Keratinocyte (primary cell): Measurements from ENCODE around the gene OR2T10. TPM values are rescaled to one million over a fixed set of nuclear protein-coding genes. Genes with fewer than 3 reads are reported as not detected.

ENCODE experiments used
- DNase-seq: peaks from one replicate; pipeline ENCODE4 v3.0.0-alpha.2; 2011; ENCODE audit warnings: low read depth, missing footprints, low spot score
- FAIRE-seq: peaks from 2 replicates; lab custom pipeline; 2011; peaks lifted over from hg19 to GRCh38; lab: Jason Lieb, UNC
- H2AFZ ChIP-seq: 2 replicates; pipeline ENCODE4 v1.6.0; 2012; ENCODE audit warnings: low read length, control low read depth, inconsistent platforms; ENCODE audit not compliant: control insufficient read depth
- H3K27ac ChIP-seq: 2 replicates; pipeline ENCODE4 v1.5.1; 2011; ENCODE audit warnings: low read length; ENCODE audit not compliant: control insufficient read depth, insufficient read depth
- H3K27me3 ChIP-seq: 3 replicates; pipeline ENCODE4 v1.6.0; 2011; ENCODE audit warnings: low read length; ENCODE audit not compliant: control insufficient read depth, insufficient read depth; ENCODE audit errors: extremely low read depth
- H3K36me3 ChIP-seq, 2 experiments: 2 replicates in 1 of 2; 3 replicates in 1 of 2; pipeline ENCODE4 v1.5.1; 2011; ENCODE audit warnings: low read length in 2 of 2, mild to moderate bottlenecking in 1 of 2; ENCODE audit not compliant: control insufficient read depth in 2 of 2, insufficient read depth in 2 of 2; ENCODE audit errors: extremely low read depth in 1 of 2
- H3K4me1 ChIP-seq: 3 replicates; pipeline ENCODE4 v1.5.1; 2011; ENCODE audit warnings: low read length; ENCODE audit not compliant: control insufficient read depth, insufficient read depth; ENCODE audit errors: extremely low read depth
- H3K4me2 ChIP-seq: 3 replicates; pipeline ENCODE4 v1.6.0; 2011; ENCODE audit warnings: low read depth, low read length; ENCODE audit not compliant: control insufficient read depth, insufficient read depth; ENCODE audit errors: extremely low read depth
- H3K4me3 ChIP-seq, 3 experiments: fragments of 200-600 bp in 1 of 3; sonication (generic) in 1 of 3; 2 replicates in 2 of 3; 3 replicates in 1 of 3; pipeline ENCODE4 v1.5.1; 2011 to 2016; ENCODE audit warnings: low read length in 3 of 3, mild to moderate bottlenecking in 3 of 3, control low read depth in 2 of 3, inconsistent platforms in 1 of 3, low read depth in 1 of 3, mixed read lengths in 1 of 3, mixed run types in 1 of 3, moderate library complexity in 1 of 3; ENCODE audit not compliant: control insufficient read depth in 2 of 3, insufficient read depth in 2 of 3; ENCODE audit errors: extremely low read depth in 1 of 3
- H3K79me2 ChIP-seq: 2 replicates; pipeline ENCODE4 v1.6.0; 2012; ENCODE audit warnings: low read length; ENCODE audit not compliant: control insufficient read depth, insufficient read depth
- H3K9ac ChIP-seq: 3 replicates; pipeline ENCODE4 v1.6.0; 2011; ENCODE audit warnings: low read length; ENCODE audit not compliant: control insufficient read depth, insufficient read depth; ENCODE audit errors: extremely low read depth
- H3K9me1 ChIP-seq: 3 replicates; pipeline ENCODE4 v1.6.0; 2011; ENCODE audit warnings: low read length; ENCODE audit not compliant: control insufficient read depth, insufficient read depth; ENCODE audit errors: extremely low read depth
- H3K9me3 ChIP-seq: 2 replicates; pipeline ENCODE4 v1.5.1; 2012; ENCODE audit warnings: low read depth, low read length; ENCODE audit not compliant: control insufficient read depth
- H4K20me1 ChIP-seq: 3 replicates; pipeline ENCODE4 v1.6.0; 2011; ENCODE audit warnings: low read length; ENCODE audit not compliant: control insufficient read depth, insufficient read depth; ENCODE audit errors: extremely low read depth
- EZH2 ChIP-seq: IDR thresholded peaks from one replicate; pipeline ENCODE4 v1.6.1; 2012; ENCODE audit warnings: inconsistent platforms, mild to moderate bottlenecking, low read length, moderate library complexity
- dilution Hi-C: fragments of 300-500 bp; cut with MboI; formaldehyde crosslinking; loops from one replicate; pipeline ENCODE4 v1.7.0; 2020; ENCODE audit warnings: low sequenced_read_pairs; ENCODE audit not compliant: extremely low pct_ligation_motif_present
- polyA plus RNA-seq, 5 experiments: library from polyadenylated mRNA; depleted of rRNA in 3 of 5; stranded (reverse) in 3 of 5; stranded (forward) in 1 of 5; unstranded in 1 of 5; fragments of >200 nt; gene quantifications; 1 replicate in 1 of 5; 2 replicates in 3 of 5; 3 replicates in 1 of 5; pipeline versions ENCODE4 v1.2.1 to v1.2.3, GENCODE V29; 2011 to 2012; ENCODE audit warnings: missing spikeins in 2 of 5, low read depth in 1 of 5, low replicate concordance in 1 of 5
- TF ChIP-seq, protein P1 (sequence below), 3 experiments: IDR thresholded peaks in 1 of 3; conservative IDR thresholded peaks in 1 of 3; optimal IDR thresholded peaks in 1 of 3; 2 replicates in 2 of 3; 3 replicates in 1 of 3; pipeline versions ENCODE3 to v1.5.1; 2011; ENCODE audit warnings: low read length in 3 of 3, mild to moderate bottlenecking in 3 of 3, moderate library complexity in 2 of 3, control low read depth in 1 of 3, inconsistent platforms in 1 of 3; ENCODE audit not compliant: insufficient read depth in 2 of 3; ENCODE audit errors: extremely low read depth in 1 of 3

The OR2T10 gene
- polyA plus RNA-seq, 1 donor (not counting 4 experiments of a cell fraction or from before 2014, with no cell fraction given) = not detected

DNA sequence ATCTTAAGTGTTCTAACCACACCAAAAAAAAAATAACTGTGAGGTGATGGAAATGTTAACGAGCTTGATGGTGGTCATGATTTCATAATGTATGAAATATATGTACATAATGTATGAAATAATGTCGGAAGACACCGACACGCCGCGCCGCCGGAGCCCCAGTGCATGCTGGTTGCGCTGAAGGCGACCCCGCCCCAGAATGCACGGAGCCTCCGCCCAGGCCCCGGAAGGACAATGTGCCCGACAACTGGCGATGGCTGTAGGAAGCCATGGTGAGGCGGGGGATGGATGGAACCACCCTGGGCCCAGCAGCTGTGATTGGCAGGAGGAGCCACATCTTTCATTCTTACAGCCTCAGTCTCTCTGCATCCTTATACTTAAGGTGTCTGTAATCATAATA lies 7.4 kb downstream of the OR2T10 start:
- H3K36me3 ChIP-seq = no peaks in the 10 kb centered on the region
- H3K4me2 ChIP-seq = no peak overlapping the region
- FAIRE-seq (no peak), DNase-seq (no peak)
- H3K27ac ChIP-seq = no peak overlapping the region
- no peak overlapping the region for H2AFZ ChIP-seq
- H3K9me3 ChIP-seq = no peaks in the 10 kb centered on the region
- no peaks in the 10 kb centered on the region for H4K20me1 ChIP-seq
- no peaks in the 10 kb centered on the region for H3K4me1 ChIP-seq
- TF ChIP-seq, protein P1, sequence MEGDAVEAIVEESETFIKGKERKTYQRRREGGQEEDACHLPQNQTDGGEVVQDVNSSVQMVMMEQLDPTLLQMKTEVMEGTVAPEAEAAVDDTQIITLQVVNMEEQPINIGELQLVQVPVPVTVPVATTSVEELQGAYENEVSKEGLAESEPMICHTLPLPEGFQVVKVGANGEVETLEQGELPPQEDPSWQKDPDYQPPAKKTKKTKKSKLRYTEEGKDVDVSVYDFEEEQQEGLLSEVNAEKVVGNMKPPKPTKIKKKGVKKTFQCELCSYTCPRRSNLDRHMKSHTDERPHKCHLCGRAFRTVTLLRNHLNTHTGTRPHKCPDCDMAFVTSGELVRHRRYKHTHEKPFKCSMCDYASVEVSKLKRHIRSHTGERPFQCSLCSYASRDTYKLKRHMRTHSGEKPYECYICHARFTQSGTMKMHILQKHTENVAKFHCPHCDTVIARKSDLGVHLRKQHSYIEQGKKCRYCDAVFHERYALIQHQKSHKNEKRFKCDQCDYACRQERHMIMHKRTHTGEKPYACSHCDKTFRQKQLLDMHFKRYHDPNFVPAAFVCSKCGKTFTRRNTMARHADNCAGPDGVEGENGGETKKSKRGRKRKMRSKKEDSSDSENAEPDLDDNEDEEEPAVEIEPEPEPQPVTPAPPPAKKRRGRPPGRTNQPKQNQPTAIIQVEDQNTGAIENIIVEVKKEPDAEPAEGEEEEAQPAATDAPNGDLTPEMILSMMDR (optimal IDR thresholded peaks at IDR 0.05 in 1 of 3, IDR thresholded peaks at IDR 0.05 in 1 of 3, conservative IDR thresholded peaks at IDR 0.05 in 1 of 3; ENCODE audit: extremely low read depth in 1 of 3, insufficient read depth in 2 of 3, low read length in 3 of 3) = no peak
- no peak for TF ChIP-seq EZH2
- no peaks in the 10 kb centered on the region for H3K27me3 ChIP-seq
- H3K79me2 ChIP-seq = no peaks in the 10 kb centered on the region
- no peak overlapping the region for H3K9ac ChIP-seq
- no peak overlapping the region for H3K4me3 ChIP-seq
- dilution Hi-C loops = no loop called here
- H3K9me1 ChIP-seq = no peaks in the 10 kb centered on the region

DNA sequence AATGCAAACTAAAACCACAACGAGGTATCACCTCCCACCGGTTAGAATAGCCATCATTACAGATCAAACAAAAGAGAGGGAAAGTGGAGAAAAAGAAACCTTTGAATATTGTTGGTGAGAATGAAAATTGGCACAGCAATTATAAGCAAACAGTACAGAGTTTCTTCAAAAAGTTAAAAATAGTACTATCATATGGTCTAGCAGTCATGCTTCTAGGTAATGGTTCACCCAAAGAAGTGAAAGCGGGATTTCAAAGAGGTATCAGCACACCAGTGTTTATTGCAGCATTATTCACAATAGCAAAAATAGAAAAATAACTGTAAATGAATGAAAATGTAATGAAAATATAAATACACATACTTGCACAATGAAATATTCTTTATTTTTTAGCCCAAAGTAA lies 8.2 kb downstream of the OR2T10 start:
- H3K27me3 ChIP-seq = no peaks in the 10 kb centered on the region
- no peak overlapping the region for H3K9ac ChIP-seq
- no peaks in the 10 kb centered on the region for H3K36me3 ChIP-seq
- TF ChIP-seq, protein P1 (optimal IDR thresholded peaks at IDR 0.05 in 1 of 3, IDR thresholded peaks at IDR 0.05 in 1 of 3, conservative IDR thresholded peaks at IDR 0.05 in 1 of 3; ENCODE audit: extremely low read depth in 1 of 3, insufficient read depth in 2 of 3, low read length in 3 of 3) = no peak
- no peak overlapping the region for H3K4me3 ChIP-seq
- H3K4me1 ChIP-seq = no peaks in the 10 kb centered on the region
- dilution Hi-C loops = no loop called here
- H3K4me2 ChIP-seq = no peak overlapping the region
- no peak for FAIRE-seq
- DNase-seq = no peak
- H3K79me2 ChIP-seq = no peaks in the 10 kb centered on the region
- no peak overlapping the region for H3K27ac ChIP-seq
- no peaks in the 10 kb centered on the region for H4K20me1 ChIP-seq
- H3K9me1 ChIP-seq = no peaks in the 10 kb centered on the region
- H2AFZ ChIP-seq = no peak overlapping the region
- no peaks in the 10 kb centered on the region for H3K9me3 ChIP-seq
